IMR-90 (cell line): ENCODE measurements around the gene ITSN1. TPM values are rescaled to one million over a fixed set of nuclear protein-coding genes. Genes with fewer than 3 reads are reported as not detected.

Experiments used
- ATAC-seq: fragments of 200-7000 bp; cut with Tn5 transposase; 2 replicates; pipeline ENCODE4 v1.9.1; 2020; ENCODE audit warnings: low read depth, mild to moderate bottlenecking, moderate library complexity
- BruUV-seq: library from RNA; stranded (reverse); fragments of 400-500 nt; replicated peaks from 2 replicates; lab custom pipeline; 2021; lab: Mats Ljungman, UMichigan
- CTCF ChIA-PET: fragments of 300-600 bp; formaldehyde crosslinking; extraction: SDS; loops from one replicate; lab custom pipeline; 2021; ENCODE audit warnings: antibody characterized with exemption; lab: Yijun Ruan, JAX
- POLR2A ChIA-PET: fragments of 300-600 bp; sonication (Branson Sonifier 250); formaldehyde crosslinking; loops from one replicate; lab custom pipeline; 2022; ENCODE audit warnings: antibody characterized with exemption; ENCODE audit not compliant: unreplicated experiment; lab: Charles Lee
- DNase-seq: peaks from one replicate; pipeline ENCODE4 v3.0.0; 2013
- H2AFZ ChIP-seq: replicated peaks from 2 replicates; pipeline ENCODE3; 2013; ENCODE audit warnings: low read length, mild to moderate bottlenecking; ENCODE audit not compliant: poor library complexity
- H2AK5ac ChIP-seq: 2 replicates; pipeline ENCODE4 v1.6.1; 2013; ENCODE audit warnings: low read depth, low read length, inconsistent platforms
- H2AK9ac ChIP-seq: replicated peaks from 2 replicates; pipeline ENCODE3; 2013; ENCODE audit warnings: mild to moderate bottlenecking, low read depth, low read length, moderate library complexity; ENCODE audit not compliant: poor library complexity
- H2BK120ac ChIP-seq: 2 replicates; pipeline ENCODE4 v1.6.1; 2013; ENCODE audit warnings: low read depth, low read length, inconsistent platforms
- H2BK15ac ChIP-seq: 3 replicates; pipeline ENCODE4 v1.6.1; 2013; ENCODE audit warnings: low read depth, low read length, inconsistent platforms
- H2BK20ac ChIP-seq: 2 replicates; pipeline ENCODE4 v1.6.1; 2013; ENCODE audit warnings: low read depth, mild to moderate bottlenecking, inconsistent platforms, low read length, moderate library complexity
- H2BK5ac ChIP-seq: 2 replicates; pipeline ENCODE4 v1.6.1; 2013; ENCODE audit warnings: mild to moderate bottlenecking, low read depth, low read length, inconsistent platforms; ENCODE audit not compliant: poor library complexity, severe bottlenecking
- H3K14ac ChIP-seq: replicated peaks from 2 replicates; pipeline ENCODE4 v1.6.1; 2013; ENCODE audit warnings: low read depth, low read length, inconsistent platforms
- H3K18ac ChIP-seq: 2 replicates; pipeline ENCODE4 v1.6.1; 2013; ENCODE audit warnings: low read depth, low read length, control low read depth
- H3K23ac ChIP-seq: 2 replicates; pipeline ENCODE4 v1.6.1; 2013; ENCODE audit warnings: low read depth, low read length, inconsistent platforms
- H3K27ac ChIP-seq: 2 replicates; pipeline ENCODE4 v1.5.1; 2013; ENCODE audit warnings: mild to moderate bottlenecking, control low read depth, low read length; ENCODE audit not compliant: insufficient read depth
- H3K27me3 ChIP-seq: 2 replicates; pipeline ENCODE4 v1.6.1; 2013; ENCODE audit warnings: low read length; ENCODE audit not compliant: control insufficient read depth, insufficient read depth
- H3K36me3 ChIP-seq: 2 replicates; pipeline ENCODE4 v1.6.1; 2013; ENCODE audit warnings: low read length, mixed read lengths; ENCODE audit not compliant: control insufficient read depth, insufficient read depth
- H3K4ac ChIP-seq: 2 replicates; pipeline ENCODE4 v1.6.1; 2013; ENCODE audit warnings: low read depth, low read length, inconsistent platforms
- H3K4me1 ChIP-seq: 2 replicates; pipeline ENCODE4 v1.6.1; 2013; ENCODE audit warnings: low read length, mixed read lengths; ENCODE audit not compliant: control insufficient read depth, insufficient read depth
- H3K4me2 ChIP-seq: 2 replicates; pipeline ENCODE4 v1.6.1; 2013; ENCODE audit warnings: low read depth, mild to moderate bottlenecking, control low read depth, low read length, moderate library complexity
- H3K4me3 ChIP-seq: 2 replicates; pipeline ENCODE4 v1.5.1; 2013; ENCODE audit warnings: low read depth, mild to moderate bottlenecking, control low read depth, low read length, moderate library complexity; ENCODE audit not compliant: insufficient read depth
- H3K56ac ChIP-seq: 2 replicates; pipeline ENCODE4 v1.6.1; 2013; ENCODE audit warnings: low read length, inconsistent platforms; ENCODE audit not compliant: insufficient read depth; ENCODE audit errors: extremely low read depth
- H3K79me1 ChIP-seq, 2 experiments: 2 replicates each; pipeline ENCODE4 v1.6.1; 2013; ENCODE audit warnings: low read length in 2 of 2, inconsistent platforms in 1 of 2, low read depth in 1 of 2
- H3K9ac ChIP-seq: 2 replicates; pipeline ENCODE4 v1.6.1; 2013; ENCODE audit warnings: low read depth, low read length, control low read depth
- H3K9me1 ChIP-seq: 2 replicates; pipeline ENCODE4 v1.6.1; 2013; ENCODE audit warnings: low read length, inconsistent platforms; ENCODE audit not compliant: insufficient read depth
- H3K9me3 ChIP-seq: 2 replicates; pipeline ENCODE4 v1.6.1; 2013; ENCODE audit warnings: low read length; ENCODE audit not compliant: control insufficient read depth, insufficient read depth
- H4K20me1 ChIP-seq: 2 replicates; pipeline ENCODE4 v1.6.1; 2013; ENCODE audit warnings: low read length, inconsistent platforms; ENCODE audit not compliant: insufficient read depth
- H4K5ac ChIP-seq: 2 replicates; pipeline ENCODE4 v1.6.1; 2013; ENCODE audit warnings: mild to moderate bottlenecking, low read depth, low read length, control low read depth
- H4K8ac ChIP-seq, 2 experiments: 2 replicates each; pipeline ENCODE4 v1.6.1; 2013; ENCODE audit warnings: low read depth in 2 of 2, low read length in 2 of 2, control low read depth in 1 of 2, inconsistent platforms in 1 of 2
- H4K91ac ChIP-seq: 2 replicates; pipeline ENCODE4 v1.6.1; 2013; ENCODE audit warnings: low read depth, low read length, inconsistent platforms; ENCODE audit not compliant: insufficient read depth
- CEBPB ChIP-seq: IDR thresholded peaks from 2 replicates; pipeline ENCODE4 v1.6.1; 2012; ENCODE audit warnings: low read depth, low read length, improper control_type of control experiment
- CHD1 ChIP-seq: IDR thresholded peaks from 2 replicates; pipeline ENCODE4 v1.6.1; 2012; ENCODE audit warnings: low read depth, low read length, improper control_type of control experiment
- FOS ChIP-seq: fragments of 150-350 bp; IDR thresholded peaks from 2 replicates; pipeline ENCODE4 v1.6.1; 2016; ENCODE audit warnings: low read depth, low read length
- MAFK ChIP-seq: IDR thresholded peaks from 2 replicates; pipeline ENCODE4 v1.6.1; 2012; ENCODE audit warnings: low read depth, low read length, improper control_type of control experiment
- MAZ ChIP-seq: IDR thresholded peaks from 2 replicates; pipeline ENCODE4 v1.6.1; 2012; ENCODE audit warnings: low read depth, mild to moderate bottlenecking, low read length, improper control_type of control experiment, moderate library complexity, borderline replicate concordance
- MXI1 ChIP-seq: IDR thresholded peaks from 2 replicates; pipeline ENCODE4 v1.6.1; 2012; ENCODE audit warnings: low read depth, mild to moderate bottlenecking, low read length, moderate library complexity, borderline replicate concordance
- NFE2L2 ChIP-seq: fragments of 150-350 bp; IDR thresholded peaks from 2 replicates; pipeline ENCODE4 v1.6.1; 2016; ENCODE audit warnings: low read depth, mild to moderate bottlenecking, low read length
- POLR2A ChIP-seq: IDR thresholded peaks from 2 replicates; pipeline ENCODE4 v1.6.1; 2012; ENCODE audit warnings: mild to moderate bottlenecking, low read depth, low read length
- RAD21 ChIP-seq: IDR thresholded peaks from 2 replicates; pipeline ENCODE4 v1.6.1; 2012; ENCODE audit warnings: low read length, improper control_type of control experiment
- RCOR1 ChIP-seq: IDR thresholded peaks from 2 replicates; pipeline ENCODE4 v1.6.1; 2012; ENCODE audit warnings: mild to moderate bottlenecking, low read length, improper control_type of control experiment; ENCODE audit not compliant: insufficient replicate concordance
- RFX5 ChIP-seq: IDR thresholded peaks from 2 replicates; pipeline ENCODE4 v1.8.0; 2012; ENCODE audit warnings: low read depth, mild to moderate bottlenecking, low read length, moderate library complexity
- SMC3 ChIP-seq: fragments of 150-350 bp; IDR thresholded peaks from 2 replicates; pipeline ENCODE4 v1.6.1; 2016; ENCODE audit warnings: low read depth, mild to moderate bottlenecking, antibody characterized with exemption, low read length, moderate library complexity
- WGBS, 2 experiments: methylation state at CpG; one replicate each; pipeline versions ENCODE4 v1.1.5 to v1.1.7; 2013; ENCODE audit warnings: missing lambda C conversion rate in 2 of 2; ENCODE audit not compliant: insufficient read length in 1 of 2; ENCODE audit errors: extremely low coverage in 2 of 2; 5-methylcytosine and 5-hydroxymethylcytosine counted together
- dilution Hi-C: fragments of 300-500 bp; cut with HindIII; formaldehyde crosslinking; loops from one replicate; pipeline ENCODE4 v1.14.3; 2018; ENCODE audit warnings: low sequenced_read_pairs; ENCODE audit not compliant: unreplicated experiment
- in situ Hi-C: fragments of 300-500 bp; cut with MboI; formaldehyde crosslinking; loops from 3 replicates; pipeline ENCODE4 v1.14.3; 2019; ENCODE audit warnings: low sequenced_read_pairs, inconsistent platforms, mixed read lengths
- intact Hi-C: fragments of 100-400 bp; cut with micrococcal nuclease; formaldehyde crosslinking; loops from 2 replicates; pipeline ENCODE4 v1.10.0; 2022
- polyA plus RNA-seq, 3 experiments: library from polyadenylated mRNA; depleted of rRNA; stranded (reverse); fragments of >200 nt; gene quantifications; 2 replicates each; pipeline ENCODE4 v1.2.3, GENCODE V29; 2012; ENCODE audit warnings: low replicate concordance in 1 of 3
- total RNA-seq: library from RNA; depleted of rRNA; stranded (reverse); fragments of >200 nt; gene quantifications from 2 replicates; pipeline ENCODE4 v1.2.3, GENCODE V29; 2012
- TF ChIP-seq, protein P1 (sequence below): fragments of 150-350 bp; IDR thresholded peaks from 2 replicates; pipeline ENCODE4 v1.6.1; 2017; ENCODE audit warnings: mild to moderate bottlenecking, antibody characterized with exemption, low read length, low read depth
- TF ChIP-seq, protein P2 (sequence below): conservative IDR thresholded peaks from 2 replicates; pipeline ENCODE4 v1.5.1; 2012; ENCODE audit warnings: mild to moderate bottlenecking, low read depth, low read length, improper control_type of control experiment
- TF ChIP-seq, protein P3 (sequence below): fragments of 150-350 bp; IDR thresholded peaks from 2 replicates; pipeline ENCODE4 v1.6.1; 2016; ENCODE audit warnings: low read depth, mild to moderate bottlenecking, low read length, moderate library complexity, borderline replicate concordance

The ITSN1 gene
- total and polyA plus RNA-seq, 2 of the 4 experiments (the other 2 are of a cell fraction) = 45.4 to 62.0 TPM

GRCh38 chr21:33897739-33898138, 255.4 kb downstream of the ITSN1 start:
- Histone ChIP-seq H3K14ac (no peak overlapping the region), H3K9me3 (no peaks in the 10 kb centered on the region), H3K23ac (no peak overlapping the region), H3K27ac (no peak overlapping the region), H3K4ac (peak overlapping the region; percentile 51; the same call in 1 of the 2 replicates), H3K36me3 (peaks cover 11% of the 10 kb centered on the region), H3K4me1 (peaks cover 19% of the 10 kb centered on the region), H3K79me1 (no peaks in the 10 kb centered on the region), H2BK15ac (no peak overlapping the region), H2BK5ac (no peak overlapping the region), H4K8ac (no peak overlapping the region), H2AK5ac (0 out of 2 replicates have a peak overlapping the region, but pooled peaks have one; percentile 35), H3K9ac (no peak overlapping the region), H3K27me3 (no peaks in the 10 kb centered on the region), H3K4me3 (no peak overlapping the region), H2AK9ac (peak overlapping the region; percentile 60), H4K91ac (peak overlapping the region; percentile 36; the same call in 1 of the 2 replicates), H4K5ac (no peak overlapping the region), H2BK120ac (peak overlapping the region; percentile 21; the same call in 1 of the 2 replicates), H4K20me1 (no peaks in the 10 kb centered on the region), H3K9me1 (peaks cover 15% of the 10 kb centered on the region), H2BK20ac (no peak overlapping the region; the same call in 1 of the 2 replicates), H2AFZ (no peak overlapping the region), H3K18ac (no peak overlapping the region), H3K4me2 (no peak overlapping the region), H3K56ac (no peak overlapping the region)
- POLR2A ChIA-PET = no interaction called here
- TF ChIP-seq RCOR1 (no peak), SMC3 (no peak), MXI1 (no peak), MAZ (no peak), CHD1 (no peak), RFX5 (no peak), NFE2L2 (no peak), POLR2A (no peak), MAFK (no peak), FOS (no peak), CEBPB (no peak), RAD21 (no peak)
- TF ChIP-seq, protein P1, sequence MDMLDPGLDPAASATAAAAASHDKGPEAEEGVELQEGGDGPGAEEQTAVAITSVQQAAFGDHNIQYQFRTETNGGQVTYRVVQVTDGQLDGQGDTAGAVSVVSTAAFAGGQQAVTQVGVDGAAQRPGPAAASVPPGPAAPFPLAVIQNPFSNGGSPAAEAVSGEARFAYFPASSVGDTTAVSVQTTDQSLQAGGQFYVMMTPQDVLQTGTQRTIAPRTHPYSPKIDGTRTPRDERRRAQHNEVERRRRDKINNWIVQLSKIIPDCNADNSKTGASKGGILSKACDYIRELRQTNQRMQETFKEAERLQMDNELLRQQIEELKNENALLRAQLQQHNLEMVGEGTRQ = no peak
- TF ChIP-seq, protein P2, sequence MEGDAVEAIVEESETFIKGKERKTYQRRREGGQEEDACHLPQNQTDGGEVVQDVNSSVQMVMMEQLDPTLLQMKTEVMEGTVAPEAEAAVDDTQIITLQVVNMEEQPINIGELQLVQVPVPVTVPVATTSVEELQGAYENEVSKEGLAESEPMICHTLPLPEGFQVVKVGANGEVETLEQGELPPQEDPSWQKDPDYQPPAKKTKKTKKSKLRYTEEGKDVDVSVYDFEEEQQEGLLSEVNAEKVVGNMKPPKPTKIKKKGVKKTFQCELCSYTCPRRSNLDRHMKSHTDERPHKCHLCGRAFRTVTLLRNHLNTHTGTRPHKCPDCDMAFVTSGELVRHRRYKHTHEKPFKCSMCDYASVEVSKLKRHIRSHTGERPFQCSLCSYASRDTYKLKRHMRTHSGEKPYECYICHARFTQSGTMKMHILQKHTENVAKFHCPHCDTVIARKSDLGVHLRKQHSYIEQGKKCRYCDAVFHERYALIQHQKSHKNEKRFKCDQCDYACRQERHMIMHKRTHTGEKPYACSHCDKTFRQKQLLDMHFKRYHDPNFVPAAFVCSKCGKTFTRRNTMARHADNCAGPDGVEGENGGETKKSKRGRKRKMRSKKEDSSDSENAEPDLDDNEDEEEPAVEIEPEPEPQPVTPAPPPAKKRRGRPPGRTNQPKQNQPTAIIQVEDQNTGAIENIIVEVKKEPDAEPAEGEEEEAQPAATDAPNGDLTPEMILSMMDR = no peak
- TF ChIP-seq, protein P3, sequence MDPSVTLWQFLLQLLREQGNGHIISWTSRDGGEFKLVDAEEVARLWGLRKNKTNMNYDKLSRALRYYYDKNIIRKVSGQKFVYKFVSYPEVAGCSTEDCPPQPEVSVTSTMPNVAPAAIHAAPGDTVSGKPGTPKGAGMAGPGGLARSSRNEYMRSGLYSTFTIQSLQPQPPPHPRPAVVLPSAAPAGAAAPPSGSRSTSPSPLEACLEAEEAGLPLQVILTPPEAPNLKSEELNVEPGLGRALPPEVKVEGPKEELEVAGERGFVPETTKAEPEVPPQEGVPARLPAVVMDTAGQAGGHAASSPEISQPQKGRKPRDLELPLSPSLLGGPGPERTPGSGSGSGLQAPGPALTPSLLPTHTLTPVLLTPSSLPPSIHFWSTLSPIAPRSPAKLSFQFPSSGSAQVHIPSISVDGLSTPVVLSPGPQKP = no peak
- BruUV-seq = no TSS peak
- in situ Hi-C loops = no loop called here
- dilution Hi-C loops = no loop called here
- WGBS, 2 experiments = 90% methylated on average over 2 of the region's 3 CpGs; no CpG with 5 or more reads in 1 of the 2 experiments
- intact Hi-C loops = no loop called here
- peak; percentile 5 for DNase-seq
- no peak for ATAC-seq
- CTCF ChIA-PET = no interaction called here
